Thoracic aorta (tissue), 2 donors: ENCODE data around the gene ANKFY1. TPM values are rescaled to one million over a fixed set of nuclear protein-coding genes. Genes with fewer than 3 reads are reported as not detected.
A peak's percentile ranks its signal among the peaks of the same experiment; 100 is the strongest.

Source experiments
- ATAC-seq: fragments of 150-250 bp; one replicate; pipeline ENCODE4 v1.8.0; 2017; ENCODE audit warnings: low read depth; ENCODE audit not compliant: insufficient number of reproducible peaks, low FRiP score
- DNase-seq: peaks from one replicate; pipeline ENCODE4 v3.0.0-alpha.2; 2020; ENCODE audit warnings: low spot score
- H3K27ac ChIP-seq, 2 donors: fragments of 200-600 bp; sonication (generic); 1 replicate in 1 of 2; 2 replicates in 1 of 2; pipeline ENCODE4 v1.5.1; 2016; ENCODE audit warnings: mild to moderate bottlenecking in 2 of 2, moderate library complexity in 2 of 2
- H3K27me3 ChIP-seq: fragments of 200-600 bp; sonication (generic); replicated peaks from 2 replicates; pipeline ENCODE4 v1.6.0; 2016; ENCODE audit warnings: mild to moderate bottlenecking; ENCODE audit not compliant: insufficient read depth
- H3K36me3 ChIP-seq: fragments of 200-600 bp; sonication (generic); one replicate; pipeline ENCODE4 v1.5.1; 2016
- H3K4me1 ChIP-seq, 2 donors: fragments of 200-600 bp; sonication (generic); 1 replicate in 1 of 2; 2 replicates in 1 of 2; pipeline versions ENCODE4 v1.5.1 to v1.6.0; 2016; ENCODE audit warnings: low read depth in 2 of 2, mild to moderate bottlenecking in 1 of 2; ENCODE audit not compliant: control insufficient read depth in 1 of 2
- H3K4me3 ChIP-seq: fragments of 200-600 bp; sonication (generic); 2 replicates; pipeline ENCODE4 v1.5.1; 2016; ENCODE audit warnings: mild to moderate bottlenecking
- H3K9me3 ChIP-seq: fragments of 200-600 bp; sonication (generic); 2 replicates; pipeline ENCODE4 v1.5.1; 2016
- total RNA-seq, 2 donors: library from RNA; depleted of rRNA; stranded (reverse); fragments of >200 nt; gene quantifications; one replicate each; pipeline versions ENCODE4 v1.1.0 to v1.2.3, GENCODE V29; 2016
- TF ChIP-seq, protein P1 (sequence below): fragments of 200-600 bp; sonication (generic); IDR thresholded peaks from one replicate; pipeline ENCODE4 v1.5.1; 2019; ENCODE audit warnings: antibody characterized with exemption

ANKFY1 gene
- total RNA-seq, 2 donors from 2014 or later, result 36.8 to 40.4 TPM

DNA sequence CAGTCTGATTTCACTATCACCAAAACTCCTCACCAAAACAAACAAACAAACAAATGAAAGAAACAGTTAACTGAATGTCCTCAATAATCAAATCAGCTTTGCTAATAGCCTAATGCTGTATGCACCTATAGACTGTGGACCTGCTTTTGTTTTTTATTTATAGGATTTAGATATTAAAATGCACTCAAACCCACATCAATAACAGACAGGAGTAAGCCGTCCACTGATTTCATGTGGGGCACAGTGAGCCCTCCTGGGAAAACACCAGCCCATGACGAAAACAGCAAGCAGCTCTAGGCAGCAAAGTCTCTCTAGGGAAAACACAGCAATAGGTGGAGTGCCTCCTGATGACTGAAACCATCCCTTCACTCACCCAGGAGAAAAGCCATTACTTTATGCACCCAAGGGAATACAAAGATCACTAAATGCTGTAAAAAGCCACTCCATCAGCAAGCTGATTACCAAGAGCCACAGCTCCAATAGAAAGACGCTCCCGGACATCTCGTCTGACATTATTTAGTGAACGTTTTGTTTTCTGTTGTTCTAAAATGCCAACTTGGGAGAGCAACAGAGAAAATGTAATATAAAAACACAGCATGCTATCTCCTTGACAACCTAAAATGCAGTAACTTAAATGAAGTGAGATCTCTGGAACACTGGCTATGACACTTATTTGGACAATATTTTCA is 47.8 kb downstream of the ANKFY1 start:
- Histone ChIP-seq H3K36me3 (no peaks in the 10 kb centered on the region), H3K4me3 (no peak overlapping the region), H3K27me3 (no peaks in the 10 kb centered on the region), H3K9me3 (no peaks in the 10 kb centered on the region), H3K27ac (no peak overlapping the region), H3K4me1 (peaks cover 8 to 28% of the 10 kb centered on the region in 2 donors)
- ATAC-seq (no peak), DNase-seq (no peak)
- TF ChIP-seq, protein P1, sequence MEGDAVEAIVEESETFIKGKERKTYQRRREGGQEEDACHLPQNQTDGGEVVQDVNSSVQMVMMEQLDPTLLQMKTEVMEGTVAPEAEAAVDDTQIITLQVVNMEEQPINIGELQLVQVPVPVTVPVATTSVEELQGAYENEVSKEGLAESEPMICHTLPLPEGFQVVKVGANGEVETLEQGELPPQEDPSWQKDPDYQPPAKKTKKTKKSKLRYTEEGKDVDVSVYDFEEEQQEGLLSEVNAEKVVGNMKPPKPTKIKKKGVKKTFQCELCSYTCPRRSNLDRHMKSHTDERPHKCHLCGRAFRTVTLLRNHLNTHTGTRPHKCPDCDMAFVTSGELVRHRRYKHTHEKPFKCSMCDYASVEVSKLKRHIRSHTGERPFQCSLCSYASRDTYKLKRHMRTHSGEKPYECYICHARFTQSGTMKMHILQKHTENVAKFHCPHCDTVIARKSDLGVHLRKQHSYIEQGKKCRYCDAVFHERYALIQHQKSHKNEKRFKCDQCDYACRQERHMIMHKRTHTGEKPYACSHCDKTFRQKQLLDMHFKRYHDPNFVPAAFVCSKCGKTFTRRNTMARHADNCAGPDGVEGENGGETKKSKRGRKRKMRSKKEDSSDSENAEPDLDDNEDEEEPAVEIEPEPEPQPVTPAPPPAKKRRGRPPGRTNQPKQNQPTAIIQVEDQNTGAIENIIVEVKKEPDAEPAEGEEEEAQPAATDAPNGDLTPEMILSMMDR, result no peak

DNA sequence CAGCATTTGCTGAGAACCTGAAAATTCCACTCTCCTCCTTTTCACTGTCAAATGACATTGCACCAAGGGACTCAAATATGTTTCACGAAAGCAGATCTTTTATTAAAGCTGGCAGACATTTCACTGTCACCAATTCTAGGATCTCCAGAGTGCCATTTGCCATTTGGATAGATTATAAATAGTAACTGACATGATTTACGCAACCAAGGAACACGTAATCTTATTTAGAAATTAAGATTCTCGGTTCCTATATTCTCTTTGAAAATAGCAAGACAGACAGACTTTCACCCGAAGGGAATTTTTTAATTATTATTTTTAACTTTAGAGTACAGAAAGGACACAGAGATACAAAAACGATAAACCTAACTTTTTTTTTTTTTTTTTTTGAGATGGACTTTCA is 49.6 kb downstream of the ANKFY1 start:
- TF ChIP-seq, protein P1, result no peak
- Histone ChIP-seq H3K4me1 (peaks cover 8 to 15% of the 10 kb centered on the region in 2 donors), H3K36me3 (no peaks in the 10 kb centered on the region), H3K4me3 (no peak overlapping the region), H3K9me3 (no peaks in the 10 kb centered on the region), H3K27ac (peak overlapping the region in 1 of 2 donors; percentile 17), H3K27me3 (no peaks in the 10 kb centered on the region)
- DNase-seq, result no peak
- no peak for ATAC-seq

DNA sequence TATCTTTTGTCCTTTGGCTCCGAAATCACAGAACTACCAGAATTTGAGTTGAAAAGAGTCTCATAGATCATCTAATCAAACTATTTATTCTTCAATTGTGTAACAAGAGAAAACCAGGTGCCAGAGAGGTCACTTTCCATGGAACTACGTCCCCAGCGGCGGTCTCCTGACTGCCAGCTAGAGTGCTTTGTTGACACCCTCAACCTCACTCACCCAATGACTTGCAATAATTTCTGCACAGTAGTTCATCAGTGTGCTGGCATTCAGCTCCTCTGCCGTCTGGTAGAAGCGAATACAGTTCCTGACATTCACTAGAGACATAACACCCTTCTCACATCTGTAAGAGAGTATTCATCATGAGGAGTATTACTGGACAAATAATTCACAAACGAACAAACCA is 54.2 kb downstream of the ANKFY1 start:
- H3K4me1 ChIP-seq, result peaks cover 19 to 47% of the 10 kb centered on the region in 2 donors
- no peaks in the 10 kb centered on the region for H3K9me3 ChIP-seq
- ATAC-seq (no peak), DNase-seq (no peak)
- H3K27me3 ChIP-seq, result no peaks in the 10 kb centered on the region
- TF ChIP-seq, protein P1, result no peak
- peak overlapping the region in 1 of 2 donors; percentile 85 for H3K27ac ChIP-seq
- no peak overlapping the region for H3K4me3 ChIP-seq
- H3K36me3 ChIP-seq, result no peaks in the 10 kb centered on the region

DNA sequence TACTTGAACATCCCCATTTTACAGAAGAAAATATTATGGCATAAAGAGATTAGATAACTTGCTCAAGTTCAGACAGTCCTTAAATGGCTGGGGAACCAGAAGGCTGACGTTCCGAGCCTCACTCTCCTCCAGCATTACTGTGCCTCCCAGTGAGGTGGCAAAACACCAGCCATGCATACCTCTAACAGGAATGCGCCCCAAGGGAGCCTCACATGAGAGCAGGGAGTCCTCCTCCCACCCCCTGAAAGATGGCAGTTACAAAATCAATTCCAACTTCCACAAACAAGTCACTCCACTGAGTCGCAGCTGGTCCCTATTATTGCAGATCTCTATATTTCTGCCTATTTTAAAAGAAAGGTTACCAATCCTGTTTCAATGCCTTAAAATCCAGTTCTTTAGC is 55.5 kb downstream of the ANKFY1 start:
- DNase-seq (no peak), ATAC-seq (peak; percentile 48)
- Histone ChIP-seq H3K4me1 (peaks cover 17 to 52% of the 10 kb centered on the region in 2 donors), H3K4me3 (no peak overlapping the region), H3K27ac (peak overlapping the region; percentile 85 to 88), H3K36me3 (no peaks in the 10 kb centered on the region), H3K27me3 (no peaks in the 10 kb centered on the region), H3K9me3 (no peaks in the 10 kb centered on the region)
- TF ChIP-seq, protein P1, result no peak

- Histone ChIP-seq H3K36me3 (no peaks in the 10 kb centered on the region), H3K4me1 (peaks cover 17 to 52% of the 10 kb centered on the region in 2 donors), H3K27me3 (no peaks in the 10 kb centered on the region), H3K27ac (peak overlapping the region; percentile 85 to 88), H3K9me3 (no peaks in the 10 kb centered on the region), H3K4me3 (no peak overlapping the region)
- TF ChIP-seq, protein P1, result no peak
- no peak for DNase-seq
- no peak for ATAC-seq
Measured at GRCh38 chr17:4206962-4207361, 56.8 kb downstream of the ANKFY1 start.
